HCT116 (cell line): ENCODE data around the gene RAB40C. TPM values are rescaled to one million over a fixed set of nuclear protein-coding genes. Genes with fewer than 3 reads are reported as not detected.

Source experiments
- ATAC-seq: fragments of 200-7000 bp; cut with Tn5 transposase; 2 replicates; pipeline ENCODE4 v1.9.1; 2020; ENCODE audit warnings: mild to moderate bottlenecking, moderate library complexity
- BruUV-seq: library from RNA; stranded (reverse); fragments of 400-500 nt; replicated peaks from 2 replicates; lab custom pipeline; 2021; lab: Mats Ljungman, UMichigan
- CTCF ChIA-PET: fragments of 300-600 bp; sonication (Branson Sonifier 250); formaldehyde crosslinking; loops from one replicate; lab custom pipeline; 2021; ENCODE audit warnings: antibody characterized with exemption; lab: Charles Lee
- POLR2A ChIA-PET: fragments of 300-600, 350-600 bp; sonication (Branson Sonifier 250); formaldehyde crosslinking; loops from one replicate; lab custom pipeline; 2021; ENCODE audit warnings: antibody characterized with exemption; lab: Charles Lee
- RAD21 ChIA-PET, 2 experiments: fragments of 300-600 bp; sonication (Branson Sonifier 250); formaldehyde crosslinking; loops; one replicate each; lab custom pipeline; 2023; ENCODE audit warnings: low total read pairs in 2 of 2; ENCODE audit not compliant: uncharacterized antibody in 2 of 2, unreplicated experiment in 2 of 2, low non-redundant PET in 1 of 2; lab: Charles Lee
- DNase-seq: peaks from one replicate; pipeline ENCODE4 v3.0.0-alpha.2; 2010; ENCODE audit warnings: low read depth, low spot score
- H2AFZ ChIP-seq: fragments of 200-600 bp; shearing (Covaris generic), sonication (generic); 2 replicates; pipeline ENCODE4 v1.6.1; 2017; ENCODE audit warnings: low read depth, mixed run types, mixed read lengths, antibody characterized with exemption, low read length; ENCODE audit not compliant: poor library complexity, severe bottlenecking
- H3K27ac ChIP-seq: 2 replicates; pipeline ENCODE4 v1.5.1; 2012; ENCODE audit warnings: low read depth, low read length
- H3K27me3 ChIP-seq: fragments of 200-600 bp; sonication (generic); 2 replicates; pipeline ENCODE4 v1.6.1; 2016; ENCODE audit warnings: mixed run types, low read length, mixed read lengths; ENCODE audit not compliant: insufficient read depth
- H3K36me3 ChIP-seq, 2 experiments: fragments of 200-500 bp in 1 of 2; fragments of 200-600 bp in 1 of 2; sonication (Bioruptor generic) in 1 of 2; sonication (generic) in 1 of 2; 2 replicates each; pipeline versions ENCODE4 v1.5.1 to v1.6.1; 2014 to 2016; ENCODE audit warnings: low read length in 2 of 2, inconsistent platforms in 1 of 2, mixed read lengths in 1 of 2, mixed run types in 1 of 2; ENCODE audit not compliant: insufficient read depth in 2 of 2, control insufficient read depth in 1 of 2
- H3K4me1 ChIP-seq, 2 experiments: fragments of 200-600 bp in 1 of 2; sonication (generic) in 1 of 2; 2 replicates each; pipeline versions ENCODE4 v1.5.1 to v1.6.1; 2012 to 2017; ENCODE audit warnings: low read length in 2 of 2, inconsistent platforms in 1 of 2, mild to moderate bottlenecking in 1 of 2, mixed read lengths in 1 of 2, mixed run types in 1 of 2, moderate library complexity in 1 of 2; ENCODE audit not compliant: insufficient read depth in 2 of 2, control insufficient read depth in 1 of 2
- H3K4me2 ChIP-seq: fragments of 200-600 bp; sonication (generic); 2 replicates; pipeline ENCODE4 v1.6.1; 2017; ENCODE audit warnings: mixed run types, low read length, mixed read lengths
- H3K4me3 ChIP-seq, 2 experiments: fragments of 200-600 bp in 1 of 2; sonication (generic) in 1 of 2; replicated peaks in 1 of 2; 2 replicates each; pipeline ENCODE4 v1.5.1; 2011 to 2016; ENCODE audit warnings: low read length in 2 of 2, control low read depth in 1 of 2, low read depth in 1 of 2, mild to moderate bottlenecking in 1 of 2, mixed read lengths in 1 of 2, mixed run types in 1 of 2
- H3K79me2 ChIP-seq: fragments of 200-600 bp; sonication (generic); 2 replicates; pipeline ENCODE4 v1.6.1; 2017; ENCODE audit warnings: mild to moderate bottlenecking, mixed run types, low read length, moderate library complexity, mixed read lengths; ENCODE audit not compliant: insufficient read depth
- H3K9ac ChIP-seq: fragments of 200-600 bp; sonication (generic); 2 replicates; pipeline ENCODE4 v1.6.1; 2016; ENCODE audit warnings: low read length, mixed read lengths
- H3K9me2 ChIP-seq: fragments of 200-600 bp; sonication (generic), shearing (Covaris generic); 2 replicates; pipeline ENCODE4 v1.6.1; 2017; ENCODE audit warnings: mixed run types, mild to moderate bottlenecking, moderate library complexity; ENCODE audit not compliant: insufficient read depth
- H3K9me3 ChIP-seq, 2 experiments: fragments of 200-500 bp in 1 of 2; fragments of 200-600 bp in 1 of 2; sonication (Bioruptor generic) in 1 of 2; sonication (generic) in 1 of 2; 2 replicates each; pipeline ENCODE4 v1.6.1; 2014 to 2017; ENCODE audit warnings: low read length in 2 of 2, mixed read lengths in 2 of 2, inconsistent platforms in 1 of 2, low read depth in 1 of 2, mild to moderate bottlenecking in 1 of 2, mixed run types in 1 of 2, moderate library complexity in 1 of 2; ENCODE audit not compliant: control insufficient read depth in 1 of 2, insufficient read depth in 1 of 2
- H4K20me1 ChIP-seq: fragments of 200-600 bp; sonication (generic), shearing (Covaris generic); 2 replicates; pipeline ENCODE4 v1.6.1; 2017; ENCODE audit warnings: mixed run types, mild to moderate bottlenecking, moderate library complexity; ENCODE audit not compliant: insufficient read depth
- CBX3 ChIP-seq: IDR thresholded peaks from 2 replicates; pipeline ENCODE4 v1.6.1; 2012; ENCODE audit warnings: low read depth
- CEBPB ChIP-seq: IDR thresholded peaks from 2 replicates; pipeline ENCODE4 v1.6.1; 2012; ENCODE audit warnings: low read depth
- EGR1 ChIP-seq: IDR thresholded peaks from 2 replicates; pipeline ENCODE4 v1.6.1; 2012; ENCODE audit warnings: low read depth
- ELF1 ChIP-seq: IDR thresholded peaks from 2 replicates; pipeline ENCODE4 v1.6.1; 2012; ENCODE audit warnings: low read depth, borderline replicate concordance
- EZH2phosphoT487 ChIP-seq: fragments of 200-600 bp; IDR thresholded peaks from 2 replicates; pipeline ENCODE4 v1.6.1; 2018; ENCODE audit warnings: antibody characterized with exemption, borderline replicate concordance
- FOSL1 ChIP-seq: IDR thresholded peaks from 2 replicates; pipeline ENCODE4 v1.6.1; 2012; ENCODE audit warnings: low read depth
- JUND ChIP-seq: IDR thresholded peaks from 2 replicates; pipeline ENCODE4 v1.6.1; 2012
- POLR2A ChIP-seq: IDR thresholded peaks from 2 replicates; pipeline ENCODE4 v1.7.0; 2011; ENCODE audit warnings: borderline replicate concordance; ENCODE audit not compliant: insufficient read depth, insufficient read length; ENCODE audit errors: extremely low read depth
- POLR2AphosphoS5 ChIP-seq: IDR thresholded peaks from 2 replicates; pipeline ENCODE4 v1.6.1; 2011; ENCODE audit warnings: mild to moderate bottlenecking, low read depth, low read length, moderate library complexity
- RAD21 ChIP-seq: IDR thresholded peaks from 2 replicates; pipeline ENCODE4 v1.6.1; 2012; ENCODE audit warnings: low read depth, mild to moderate bottlenecking
- SP1 ChIP-seq: IDR thresholded peaks from 2 replicates; pipeline ENCODE4 v1.6.1; 2012; ENCODE audit warnings: low read depth
- SRF ChIP-seq: IDR thresholded peaks from 2 replicates; pipeline ENCODE4 v1.6.1; 2012; ENCODE audit warnings: low read depth
- TCF7L2 ChIP-seq: IDR thresholded peaks from 2 replicates; pipeline ENCODE4 v1.7.0; 2011; ENCODE audit warnings: borderline replicate concordance, inconsistent platforms; ENCODE audit not compliant: insufficient read depth, insufficient read length; ENCODE audit errors: extremely low read depth
- YY1 ChIP-seq: IDR thresholded peaks from 2 replicates; pipeline ENCODE4 v1.6.1; 2011; ENCODE audit warnings: low read length, low read depth, moderate library complexity, mild to moderate bottlenecking; ENCODE audit not compliant: insufficient replicate concordance; ENCODE audit errors: extremely low read depth
- ZFX ChIP-seq: fragments of 450-650 bp; IDR thresholded peaks from 2 replicates; pipeline ENCODE4 v1.6.1; 2017
- ZNF274 ChIP-seq: fragments of 200-500 bp; sonication (Bioruptor generic); IDR thresholded peaks from 2 replicates; pipeline ENCODE4 v1.6.1; 2014; ENCODE audit warnings: mild to moderate bottlenecking, low read depth, low read length, inconsistent platforms
- intact Hi-C: fragments of 100-400 bp; cut with micrococcal nuclease; formaldehyde crosslinking; loops from 2 replicates; pipeline ENCODE4 v1.10.0; 2022
- total RNA-seq: library from RNA; stranded (reverse); gene quantifications from one replicate; pipeline ENCODE4 v1.2.1, GENCODE V29; 2021; ENCODE audit not compliant: unreplicated experiment
- TF ChIP-seq, protein P1 (sequence below), 3 experiments: fragments of 200-600 bp in 1 of 3; sonication (generic) in 1 of 3; IDR thresholded peaks in 2 of 3; conservative IDR thresholded peaks in 1 of 3; 2 replicates each; pipeline ENCODE4 v1.5.1; 2012 to 2017; ENCODE audit warnings: low read depth in 2 of 3, low read length in 2 of 3, antibody characterized with exemption in 1 of 3, borderline replicate concordance in 1 of 3, control low read depth in 1 of 3, mild to moderate bottlenecking in 1 of 3, mixed read lengths in 1 of 3, mixed run types in 1 of 3, moderate library complexity in 1 of 3; ENCODE audit not compliant: insufficient read depth in 1 of 3
- TF ChIP-seq, protein P2 (sequence below): IDR thresholded peaks from 2 replicates; pipeline ENCODE4 v1.6.1; 2012
- TF ChIP-seq, protein P3 (sequence below): IDR thresholded peaks from 2 replicates; pipeline ENCODE4 v1.6.1; 2011; ENCODE audit warnings: mild to moderate bottlenecking, low read length, moderate library complexity; ENCODE audit not compliant: insufficient replicate concordance; ENCODE audit errors: extremely low read depth
- TF ChIP-seq, protein P4 (sequence below): IDR thresholded peaks from 2 replicates; pipeline ENCODE4 v1.6.1; 2012; ENCODE audit warnings: low read depth

The RAB40C gene
- total RNA-seq, 1 experiment from 2014 or later, result 14.1 TPM

DNA sequence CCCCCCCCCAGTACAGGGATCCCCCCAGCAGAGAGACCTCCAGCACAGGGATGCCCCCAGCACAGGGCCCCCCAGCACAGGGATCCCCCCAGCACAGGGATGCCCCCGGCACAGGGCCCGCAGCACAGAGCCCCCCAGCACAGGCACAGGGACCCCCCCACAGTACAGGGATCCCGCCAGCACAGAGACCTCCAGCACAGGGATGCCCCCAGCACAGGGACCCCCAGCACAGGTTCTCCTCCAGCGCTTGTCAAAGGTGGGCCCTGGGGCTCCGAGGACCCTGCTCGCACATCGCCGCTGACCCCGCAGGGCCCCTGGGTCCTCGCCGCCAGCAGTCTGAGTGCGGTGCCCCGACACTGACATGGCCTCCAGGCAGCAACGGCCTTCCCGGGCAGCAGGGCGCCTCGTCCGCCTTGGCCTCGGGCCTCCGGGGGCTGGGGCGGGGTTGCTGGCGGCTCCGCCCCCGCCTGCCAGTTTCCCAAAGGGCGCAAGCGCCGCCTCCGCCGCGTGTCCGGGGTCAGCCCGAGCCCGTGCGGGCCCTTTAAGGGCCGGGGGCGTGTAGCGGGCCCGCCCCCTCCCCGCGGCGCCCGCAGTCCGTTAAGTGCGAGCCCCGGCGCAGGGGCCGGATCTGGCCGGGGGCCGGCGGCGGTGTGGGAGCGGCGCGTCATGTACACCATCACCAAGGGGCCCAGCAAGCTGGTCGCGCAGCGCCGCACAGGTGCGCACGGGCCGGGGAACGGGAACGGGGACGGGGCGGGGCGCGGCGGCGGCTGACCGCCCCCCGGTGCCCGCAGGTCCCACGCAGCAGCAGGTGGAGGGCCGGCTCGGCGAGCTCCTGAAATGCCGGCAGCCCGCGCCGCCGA lies 51.7 kb downstream of the RAB40C start, which contains the start of gene MCRIP2:
Gene MCRIP2, plus strand, starts transcription at position 503 of the 863 bp plus-strand sequence. Its CDS starts 164 bp downstream, at position 667.
- intact Hi-C loops, result no loop called here
- ATAC-seq (peak; percentile 68), DNase-seq (no peak)
- Histone ChIP-seq H3K9ac (peak within 1 kb of the TSS; percentile 82), H3K4me3 (peak within 1 kb of the TSS; percentile 56 to 67), H3K9me3 (no peaks in the 10 kb centered on the region), H2AFZ (no peak within 1 kb of the TSS), H3K79me2 (peaks cover 23% of the 10 kb centered on the region), H3K4me1 (peaks cover 14 to 48% of the 10 kb centered on the region in 2 experiments), H3K27ac (peak within 1 kb of the TSS; percentile 90), H3K9me2 (no peaks in the 10 kb centered on the region), H3K4me2 (peak within 1 kb of the TSS; percentile 76), H3K27me3 (no peaks in the 10 kb centered on the region), H4K20me1 (no peaks in the 10 kb centered on the region), H3K36me3 (no peaks in the 10 kb centered on the region)
- ChIA-PET RAD21 (no interaction called here), CTCF (no interaction called here), POLR2A (no interaction called here)
- BruUV-seq, result no TSS peak
- TF ChIP-seq ZNF274 (no peak), RAD21 (no peak), YY1 (no peak), ZFX (no peak), TCF7L2 (peak; percentile 14), CEBPB (no peak), EZH2phosphoT487 (no peak), POLR2AphosphoS5 (peak; percentile 59), POLR2A (no peak), ELF1 (no peak), SP1 (no peak), SRF (no peak), EGR1 (peak; percentile 88), FOSL1 (no peak), CBX3 (no peak), JUND (no peak)
- TF ChIP-seq, protein P1, sequence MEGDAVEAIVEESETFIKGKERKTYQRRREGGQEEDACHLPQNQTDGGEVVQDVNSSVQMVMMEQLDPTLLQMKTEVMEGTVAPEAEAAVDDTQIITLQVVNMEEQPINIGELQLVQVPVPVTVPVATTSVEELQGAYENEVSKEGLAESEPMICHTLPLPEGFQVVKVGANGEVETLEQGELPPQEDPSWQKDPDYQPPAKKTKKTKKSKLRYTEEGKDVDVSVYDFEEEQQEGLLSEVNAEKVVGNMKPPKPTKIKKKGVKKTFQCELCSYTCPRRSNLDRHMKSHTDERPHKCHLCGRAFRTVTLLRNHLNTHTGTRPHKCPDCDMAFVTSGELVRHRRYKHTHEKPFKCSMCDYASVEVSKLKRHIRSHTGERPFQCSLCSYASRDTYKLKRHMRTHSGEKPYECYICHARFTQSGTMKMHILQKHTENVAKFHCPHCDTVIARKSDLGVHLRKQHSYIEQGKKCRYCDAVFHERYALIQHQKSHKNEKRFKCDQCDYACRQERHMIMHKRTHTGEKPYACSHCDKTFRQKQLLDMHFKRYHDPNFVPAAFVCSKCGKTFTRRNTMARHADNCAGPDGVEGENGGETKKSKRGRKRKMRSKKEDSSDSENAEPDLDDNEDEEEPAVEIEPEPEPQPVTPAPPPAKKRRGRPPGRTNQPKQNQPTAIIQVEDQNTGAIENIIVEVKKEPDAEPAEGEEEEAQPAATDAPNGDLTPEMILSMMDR (IDR thresholded peaks at IDR 0.05 in 2 of 3, conservative IDR thresholded peaks at IDR 0.05 in 1 of 3; ENCODE audit: borderline replicate concordance in 1 of 3, insufficient read depth in 1 of 3, low read depth in 2 of 3, low read length in 2 of 3), result no peak
- TF ChIP-seq, protein P2, sequence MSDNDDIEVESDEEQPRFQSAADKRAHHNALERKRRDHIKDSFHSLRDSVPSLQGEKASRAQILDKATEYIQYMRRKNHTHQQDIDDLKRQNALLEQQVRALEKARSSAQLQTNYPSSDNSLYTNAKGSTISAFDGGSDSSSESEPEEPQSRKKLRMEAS, result peak; percentile 25
- TF ChIP-seq, protein P3, sequence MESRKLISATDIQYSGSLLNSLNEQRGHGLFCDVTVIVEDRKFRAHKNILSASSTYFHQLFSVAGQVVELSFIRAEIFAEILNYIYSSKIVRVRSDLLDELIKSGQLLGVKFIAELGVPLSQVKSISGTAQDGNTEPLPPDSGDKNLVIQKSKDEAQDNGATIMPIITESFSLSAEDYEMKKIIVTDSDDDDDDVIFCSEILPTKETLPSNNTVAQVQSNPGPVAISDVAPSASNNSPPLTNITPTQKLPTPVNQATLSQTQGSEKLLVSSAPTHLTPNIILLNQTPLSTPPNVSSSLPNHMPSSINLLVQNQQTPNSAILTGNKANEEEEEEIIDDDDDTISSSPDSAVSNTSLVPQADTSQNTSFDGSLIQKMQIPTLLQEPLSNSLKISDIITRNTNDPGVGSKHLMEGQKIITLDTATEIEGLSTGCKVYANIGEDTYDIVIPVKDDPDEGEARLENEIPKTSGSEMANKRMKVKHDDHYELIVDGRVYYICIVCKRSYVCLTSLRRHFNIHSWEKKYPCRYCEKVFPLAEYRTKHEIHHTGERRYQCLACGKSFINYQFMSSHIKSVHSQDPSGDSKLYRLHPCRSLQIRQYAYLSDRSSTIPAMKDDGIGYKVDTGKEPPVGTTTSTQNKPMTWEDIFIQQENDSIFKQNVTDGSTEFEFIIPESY, result no peak
- TF ChIP-seq, protein P4, sequence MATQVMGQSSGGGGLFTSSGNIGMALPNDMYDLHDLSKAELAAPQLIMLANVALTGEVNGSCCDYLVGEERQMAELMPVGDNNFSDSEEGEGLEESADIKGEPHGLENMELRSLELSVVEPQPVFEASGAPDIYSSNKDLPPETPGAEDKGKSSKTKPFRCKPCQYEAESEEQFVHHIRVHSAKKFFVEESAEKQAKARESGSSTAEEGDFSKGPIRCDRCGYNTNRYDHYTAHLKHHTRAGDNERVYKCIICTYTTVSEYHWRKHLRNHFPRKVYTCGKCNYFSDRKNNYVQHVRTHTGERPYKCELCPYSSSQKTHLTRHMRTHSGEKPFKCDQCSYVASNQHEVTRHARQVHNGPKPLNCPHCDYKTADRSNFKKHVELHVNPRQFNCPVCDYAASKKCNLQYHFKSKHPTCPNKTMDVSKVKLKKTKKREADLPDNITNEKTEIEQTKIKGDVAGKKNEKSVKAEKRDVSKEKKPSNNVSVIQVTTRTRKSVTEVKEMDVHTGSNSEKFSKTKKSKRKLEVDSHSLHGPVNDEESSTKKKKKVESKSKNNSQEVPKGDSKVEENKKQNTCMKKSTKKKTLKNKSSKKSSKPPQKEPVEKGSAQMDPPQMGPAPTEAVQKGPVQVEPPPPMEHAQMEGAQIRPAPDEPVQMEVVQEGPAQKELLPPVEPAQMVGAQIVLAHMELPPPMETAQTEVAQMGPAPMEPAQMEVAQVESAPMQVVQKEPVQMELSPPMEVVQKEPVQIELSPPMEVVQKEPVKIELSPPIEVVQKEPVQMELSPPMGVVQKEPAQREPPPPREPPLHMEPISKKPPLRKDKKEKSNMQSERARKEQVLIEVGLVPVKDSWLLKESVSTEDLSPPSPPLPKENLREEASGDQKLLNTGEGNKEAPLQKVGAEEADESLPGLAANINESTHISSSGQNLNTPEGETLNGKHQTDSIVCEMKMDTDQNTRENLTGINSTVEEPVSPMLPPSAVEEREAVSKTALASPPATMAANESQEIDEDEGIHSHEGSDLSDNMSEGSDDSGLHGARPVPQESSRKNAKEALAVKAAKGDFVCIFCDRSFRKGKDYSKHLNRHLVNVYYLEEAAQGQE, result no peak
